Loucy (cell line): ENCODE results near the gene LRRC23.

Experiments used
- EZH2phosphoT487 ChIP-seq: fragments of 200-600 bp; IDR thresholded peaks from 2 replicates; pipeline ENCODE4 v1.6.1; 2018; ENCODE audit warnings: antibody characterized with exemption, mild to moderate bottlenecking, moderate library complexity, borderline replicate concordance
- TF ChIP-seq, protein P1 (sequence below): fragments of 200-600 bp; sonication (generic); conservative IDR thresholded peaks from 2 replicates; pipeline ENCODE4 v1.5.1; 2014; ENCODE audit warnings: mild to moderate bottlenecking, antibody characterized with exemption, low read length

DNA sequence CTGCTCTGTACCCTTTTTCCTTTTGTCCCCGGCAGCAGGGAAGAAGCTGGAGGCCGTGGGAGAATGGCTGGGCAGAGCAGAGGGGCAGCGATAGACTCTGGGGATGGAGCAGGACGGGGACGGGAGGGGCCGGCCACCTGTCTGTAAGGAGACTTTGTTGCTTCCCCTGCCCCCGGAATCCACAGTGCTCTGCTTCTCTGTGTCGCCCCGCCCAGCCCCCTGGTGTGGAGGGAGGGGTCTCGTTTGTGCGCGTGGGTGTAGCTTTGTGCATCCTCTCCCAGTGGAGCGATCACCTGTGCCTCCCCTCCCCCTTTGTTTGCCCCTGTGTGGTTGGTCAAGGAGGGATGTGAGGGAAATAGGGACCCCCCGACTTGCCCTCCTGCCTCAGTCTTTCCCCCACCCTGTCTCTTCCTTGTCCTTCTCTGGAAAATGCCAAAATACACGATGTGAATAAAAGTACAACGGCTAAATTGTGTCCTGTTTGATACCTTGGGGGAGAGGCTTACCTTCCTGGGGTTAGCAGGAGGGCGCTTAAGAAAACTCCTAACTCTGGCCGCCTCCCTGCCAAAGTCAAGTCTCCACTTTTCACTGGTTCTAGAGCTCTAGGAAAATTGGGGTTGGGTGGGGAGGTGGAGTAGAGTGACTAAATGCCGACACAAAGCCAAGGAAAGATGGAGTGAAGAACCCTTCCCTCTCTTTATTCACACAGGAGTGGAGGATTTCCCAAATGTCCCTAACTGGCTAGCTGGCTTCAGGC is 38.3 kb upstream of the LRRC23 start:
- TF ChIP-seq, protein P1, sequence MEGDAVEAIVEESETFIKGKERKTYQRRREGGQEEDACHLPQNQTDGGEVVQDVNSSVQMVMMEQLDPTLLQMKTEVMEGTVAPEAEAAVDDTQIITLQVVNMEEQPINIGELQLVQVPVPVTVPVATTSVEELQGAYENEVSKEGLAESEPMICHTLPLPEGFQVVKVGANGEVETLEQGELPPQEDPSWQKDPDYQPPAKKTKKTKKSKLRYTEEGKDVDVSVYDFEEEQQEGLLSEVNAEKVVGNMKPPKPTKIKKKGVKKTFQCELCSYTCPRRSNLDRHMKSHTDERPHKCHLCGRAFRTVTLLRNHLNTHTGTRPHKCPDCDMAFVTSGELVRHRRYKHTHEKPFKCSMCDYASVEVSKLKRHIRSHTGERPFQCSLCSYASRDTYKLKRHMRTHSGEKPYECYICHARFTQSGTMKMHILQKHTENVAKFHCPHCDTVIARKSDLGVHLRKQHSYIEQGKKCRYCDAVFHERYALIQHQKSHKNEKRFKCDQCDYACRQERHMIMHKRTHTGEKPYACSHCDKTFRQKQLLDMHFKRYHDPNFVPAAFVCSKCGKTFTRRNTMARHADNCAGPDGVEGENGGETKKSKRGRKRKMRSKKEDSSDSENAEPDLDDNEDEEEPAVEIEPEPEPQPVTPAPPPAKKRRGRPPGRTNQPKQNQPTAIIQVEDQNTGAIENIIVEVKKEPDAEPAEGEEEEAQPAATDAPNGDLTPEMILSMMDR = no peak
- TF ChIP-seq EZH2phosphoT487 = no peak
